SK-N-MC (cell line): Measurements from ENCODE around the gene ASIC4.

Experiments used
- EZH2 ChIP-seq: fragments of 200-600 bp; sonication (generic); IDR thresholded peaks from one replicate; pipeline ENCODE4 v1.6.1; 2017; ENCODE audit warnings: antibody characterized with exemption
- POLR2AphosphoS5 ChIP-seq: IDR thresholded peaks from 2 replicates; pipeline ENCODE4 v1.6.1; 2012; ENCODE audit warnings: mild to moderate bottlenecking, low read depth, low read length, borderline replicate concordance

DNA sequence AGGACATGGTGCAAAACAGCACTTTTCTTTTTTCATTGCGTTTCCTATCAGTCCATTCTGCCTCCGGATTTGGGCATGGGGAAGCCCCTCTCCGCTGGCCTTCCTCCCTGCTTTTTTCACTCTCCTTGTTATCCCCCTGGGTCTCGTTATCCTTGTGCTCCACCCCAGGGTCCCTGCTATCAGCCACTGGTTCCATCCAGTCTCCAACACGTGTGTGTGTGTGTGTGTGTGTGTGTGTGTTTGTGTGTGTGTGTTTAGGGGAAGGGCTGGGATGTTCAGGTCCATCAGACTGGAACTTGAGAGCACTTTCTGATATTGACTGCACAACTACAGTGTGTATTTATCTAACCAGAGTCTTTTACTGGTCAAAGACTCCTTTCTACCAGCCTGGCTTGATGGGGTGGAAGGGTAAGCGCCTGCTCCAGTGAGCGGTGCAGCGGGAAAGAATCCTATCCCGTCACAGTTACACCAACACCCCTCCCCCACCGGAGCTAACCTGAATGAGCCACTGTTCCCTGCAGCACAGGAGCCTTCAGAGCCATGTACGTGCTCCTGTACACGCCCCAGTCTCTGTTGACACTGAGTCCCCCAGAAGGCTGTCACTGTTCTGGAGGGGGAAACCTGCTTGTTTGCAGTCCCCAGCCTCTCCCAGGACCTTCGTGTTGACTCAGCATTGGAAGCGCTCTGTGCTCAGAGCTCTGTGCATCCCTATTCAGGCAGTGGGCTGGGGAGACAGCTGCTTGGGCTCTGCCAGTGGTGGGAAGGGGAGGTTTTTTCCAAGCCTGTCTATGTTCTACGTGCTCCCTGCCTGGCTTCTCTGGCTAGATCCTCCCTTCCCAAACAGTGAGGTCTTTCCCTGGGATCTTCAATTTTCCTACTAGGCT, 62.5 kb downstream of the ASIC4 start:
- TF ChIP-seq POLR2AphosphoS5 (no peak), EZH2 (no peak)
